H1 (cell line): Measurements from ENCODE around the gene KRT12. TPM values are rescaled to one million over a fixed set of nuclear protein-coding genes. Genes with fewer than 3 reads are reported as not detected.

ENCODE experiments used
- CHD1 ChIP-seq: IDR thresholded peaks from 2 replicates; pipeline ENCODE4 v1.6.1; 2012; ENCODE audit warnings: low read depth, low read length, improper control_type of control experiment
- CTBP2 ChIP-seq: IDR thresholded peaks from 2 replicates; pipeline ENCODE4 v1.7.0; 2011; ENCODE audit warnings: borderline replicate concordance, mild to moderate bottlenecking, moderate library complexity, mixed read lengths, low read length; ENCODE audit not compliant: insufficient read depth, insufficient read length
- POU5F1 ChIP-seq: IDR thresholded peaks from 2 replicates; pipeline ENCODE4 v1.6.1; 2011; ENCODE audit warnings: low read depth, mild to moderate bottlenecking, low read length, moderate library complexity
- SIX5 ChIP-seq: IDR thresholded peaks from 2 replicates; pipeline ENCODE4 v1.6.1; 2011; ENCODE audit warnings: mild to moderate bottlenecking, low read depth, low read length
- TAF7 ChIP-seq: optimal IDR thresholded peaks from 2 replicates; pipeline ENCODE3; 2011; ENCODE audit warnings: low read depth, mild to moderate bottlenecking, inconsistent platforms, low read length, moderate library complexity, borderline replicate concordance
- ZNF274 ChIP-seq: IDR thresholded peaks from 2 replicates; pipeline ENCODE4 v1.7.0; 2012; ENCODE audit warnings: low read length, borderline replicate concordance; ENCODE audit errors: extremely low read depth
- polyA plus RNA-seq, 7 experiments: library from polyadenylated mRNA; depleted of rRNA in 3 of 7; stranded (reverse) in 5 of 7; unstranded in 2 of 7; fragments of >200 nt in 5 of 7; fragments of 200-250 nt in 2 of 7; gene quantifications; 1 replicate in 5 of 7; 2 replicates in 1 of 7; 4 replicates in 1 of 7; pipeline versions ENCODE4 v1.2.1 to v1.2.3, GENCODE V29; 2011 to 2013; ENCODE audit warnings: missing spikeins in 2 of 7, mixed read lengths in 2 of 7
- total RNA-seq: library from RNA; stranded (reverse); fragmentation: NEBNext Ultra II Directional; extraction: Animal tissue kit (Norgen Biotek cat#: 25700); gene quantifications from 2 replicates; pipeline ENCODE4 v1.2.1, GENCODE V29; 2021

The KRT12 gene
- total and polyA plus RNA-seq, 2 of the 8 experiments (the other 6 are each of a cell fraction or from before 2014, with no cell fraction given), result not detected

GRCh38 chr17:40915721-40916256 is 48.8 kb upstream of the KRT12 start (continued):
- TF ChIP-seq CTBP2, result no peak
- TF ChIP-seq ZNF274, result no peak
- no peak for TF ChIP-seq CHD1
- no peak for TF ChIP-seq POU5F1
- TF ChIP-seq SIX5, result no peak
- no peak for TF ChIP-seq TAF7
